Measurements from ENCODE around the gene SPATA13.

The SPATA13 gene

DNA sequence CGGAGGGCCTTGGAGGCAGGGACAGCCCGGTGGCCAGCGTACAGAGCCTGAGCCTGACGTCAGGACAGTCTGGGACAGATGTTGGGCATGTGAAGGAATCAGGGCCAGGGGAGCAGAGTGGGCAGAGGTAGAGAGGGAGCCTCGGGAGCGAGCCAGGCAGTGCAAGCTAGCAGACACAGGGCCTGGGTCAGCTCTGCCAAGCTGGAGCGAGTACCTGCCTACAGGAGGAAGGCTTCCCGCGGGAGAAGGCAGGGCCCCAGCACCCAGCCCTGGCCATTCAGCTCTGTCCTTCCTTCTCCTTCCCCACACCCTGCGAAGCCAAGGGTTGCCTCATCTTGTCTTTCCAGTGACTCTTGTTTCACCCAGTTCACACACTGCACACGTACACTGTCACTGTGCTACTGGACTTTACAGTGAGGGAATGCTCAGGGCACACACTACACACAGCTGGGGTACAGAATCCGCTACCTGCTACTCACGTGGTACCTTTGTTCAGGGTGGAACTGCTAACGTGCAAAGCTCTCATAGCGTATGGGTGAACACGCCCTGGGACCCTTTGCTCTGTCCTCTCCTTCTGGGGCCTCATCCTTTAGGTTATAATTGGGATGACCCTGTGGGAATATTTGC lies 139.1 kb downstream of the SPATA13 start (continued):
- no peak for TF ChIP-seq ZNF76 (tag by site-specific recombination; IDR thresholded peaks at IDR 0.05; ENCODE audit: borderline replicate concordance, low read depth)
- no peak for TF ChIP-seq GLI2 (tag by site-specific recombination; IDR thresholded peaks at IDR 0.05; ENCODE audit: borderline replicate concordance, low read depth)
- no peak for TF ChIP-seq ZNF791 (tag by site-specific recombination; IDR thresholded peaks at IDR 0.05)
- no peak for TF ChIP-seq ZNF629 (tag by site-specific recombination; IDR thresholded peaks at IDR 0.05)
- TF ChIP-seq SALL2 (tag by site-specific recombination; IDR thresholded peaks at IDR 0.05; ENCODE audit: borderline replicate concordance), result no peak
- TF ChIP-seq, protein P1, sequence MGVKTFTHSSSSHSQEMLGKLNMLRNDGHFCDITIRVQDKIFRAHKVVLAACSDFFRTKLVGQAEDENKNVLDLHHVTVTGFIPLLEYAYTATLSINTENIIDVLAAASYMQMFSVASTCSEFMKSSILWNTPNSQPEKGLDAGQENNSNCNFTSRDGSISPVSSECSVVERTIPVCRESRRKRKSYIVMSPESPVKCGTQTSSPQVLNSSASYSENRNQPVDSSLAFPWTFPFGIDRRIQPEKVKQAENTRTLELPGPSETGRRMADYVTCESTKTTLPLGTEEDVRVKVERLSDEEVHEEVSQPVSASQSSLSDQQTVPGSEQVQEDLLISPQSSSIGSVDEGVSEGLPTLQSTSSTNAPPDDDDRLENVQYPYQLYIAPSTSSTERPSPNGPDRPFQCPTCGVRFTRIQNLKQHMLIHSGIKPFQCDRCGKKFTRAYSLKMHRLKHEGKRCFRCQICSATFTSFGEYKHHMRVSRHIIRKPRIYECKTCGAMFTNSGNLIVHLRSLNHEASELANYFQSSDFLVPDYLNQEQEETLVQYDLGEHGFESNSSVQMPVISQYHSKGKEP (tag by site-specific recombination; IDR thresholded peaks at IDR 0.05), result no peak
- TF ChIP-seq, protein P2, sequence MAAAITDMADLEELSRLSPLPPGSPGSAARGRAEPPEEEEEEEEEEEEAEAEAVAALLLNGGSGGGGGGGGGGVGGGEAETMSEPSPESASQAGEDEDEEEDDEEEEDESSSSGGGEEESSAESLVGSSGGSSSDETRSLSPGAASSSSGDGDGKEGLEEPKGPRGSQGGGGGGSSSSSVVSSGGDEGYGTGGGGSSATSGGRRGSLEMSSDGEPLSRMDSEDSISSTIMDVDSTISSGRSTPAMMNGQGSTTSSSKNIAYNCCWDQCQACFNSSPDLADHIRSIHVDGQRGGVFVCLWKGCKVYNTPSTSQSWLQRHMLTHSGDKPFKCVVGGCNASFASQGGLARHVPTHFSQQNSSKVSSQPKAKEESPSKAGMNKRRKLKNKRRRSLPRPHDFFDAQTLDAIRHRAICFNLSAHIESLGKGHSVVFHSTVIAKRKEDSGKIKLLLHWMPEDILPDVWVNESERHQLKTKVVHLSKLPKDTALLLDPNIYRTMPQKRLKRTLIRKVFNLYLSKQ (tag by site-specific recombination; IDR thresholded peaks at IDR 0.05; ENCODE audit: borderline replicate concordance), result no peak
- no peak for TF ChIP-seq ZNF621 (tag by site-specific recombination; IDR thresholded peaks at IDR 0.05)

DNA sequence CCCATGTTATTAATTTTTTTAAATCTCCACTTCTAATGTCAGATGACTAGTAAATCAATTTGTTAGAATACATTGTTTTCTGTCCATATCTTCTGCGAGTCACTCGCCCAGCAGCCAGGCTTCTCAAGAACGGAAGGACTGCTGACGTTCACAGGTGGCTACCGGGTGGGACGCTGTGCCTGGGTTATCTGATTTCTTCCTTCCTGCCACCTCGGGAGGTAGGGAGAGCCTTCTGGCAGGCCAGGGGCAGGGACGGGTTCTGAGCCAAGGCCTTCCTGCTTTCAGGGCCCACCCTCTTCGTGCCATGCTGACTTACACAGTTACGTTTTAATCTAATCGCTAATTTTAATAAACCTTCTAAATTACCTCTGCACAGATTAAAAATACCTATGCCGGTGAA lies 140.9 kb downstream of the SPATA13 start:
- peaks cover 0 to 50% of the 10 kb centered on the region in 2 experiments; a peak in 1 of 3 replicates for H3K36me3 ChIP-seq (ENCODE audit: control insufficient read depth in 2 of 2, insufficient read depth in 1 of 2, low read length in 2 of 2)

DNA sequence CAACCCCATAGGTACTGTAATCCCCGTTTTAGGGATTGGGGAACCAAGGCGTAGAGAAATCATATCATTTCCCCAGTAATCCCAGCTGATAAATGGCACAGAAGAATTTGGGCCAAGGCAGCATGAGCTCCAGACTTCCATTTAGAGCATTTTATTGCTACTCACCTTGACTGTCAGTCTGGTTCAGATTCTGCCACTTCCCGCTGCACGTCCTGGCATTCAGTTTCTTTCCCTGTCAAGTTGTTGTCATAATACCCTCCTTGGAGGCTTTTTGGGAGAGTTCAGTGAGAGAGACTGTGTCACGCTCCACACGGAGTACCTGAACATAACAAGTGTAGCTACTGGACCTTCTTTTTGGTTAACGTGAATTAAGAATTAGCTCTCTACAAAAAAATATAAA lies 141.4 kb downstream of the SPATA13 start:
- CTCF ChIA-PET, result no interaction called here
- Histone ChIP-seq H3K36me3 (ENCODE audit: control insufficient read depth in 2 of 2, insufficient read depth in 1 of 2, low read length in 2 of 2) (peaks cover 0 to 49% of the 10 kb centered on the region in 2 experiments; a peak in 1 of 3 replicates), H3K27ac (ENCODE audit: extremely low read depth, low read depth, low read length) (no peak overlapping the region), H3K4me1 (ENCODE audit: control insufficient read depth, insufficient read depth, low read length) (no peaks in the 10 kb centered on the region), H3K9me3 (ENCODE audit: control insufficient read depth, insufficient read depth, low read depth, low read length) (no peaks in the 10 kb centered on the region), H3K4me3 (ENCODE audit: low read depth, low read length) (no peak overlapping the region)
- TF ChIP-seq ZNF10 (tag by site-specific recombination; IDR thresholded peaks at IDR 0.05) (no peak), SP3 (tag by site-specific recombination; IDR thresholded peaks at IDR 0.05) (no peak), ZNF404 (tag by site-specific recombination; IDR thresholded peaks at IDR 0.05) (no peak), ZNF792 (tag by site-specific recombination; IDR thresholded peaks at IDR 0.05) (no peak), ZNF121 (tag by site-specific recombination; IDR thresholded peaks at IDR 0.05) (no peak), ZNF529 (tag by site-specific recombination; IDR thresholded peaks at IDR 0.05; ENCODE audit: insufficient replicate concordance) (no peak), ZNF140 (tag by site-specific recombination; IDR thresholded peaks at IDR 0.05) (no peak), WT1 (tag by site-specific recombination; IDR thresholded peaks at IDR 0.05) (no peak)
- TF ChIP-seq, protein P3, sequence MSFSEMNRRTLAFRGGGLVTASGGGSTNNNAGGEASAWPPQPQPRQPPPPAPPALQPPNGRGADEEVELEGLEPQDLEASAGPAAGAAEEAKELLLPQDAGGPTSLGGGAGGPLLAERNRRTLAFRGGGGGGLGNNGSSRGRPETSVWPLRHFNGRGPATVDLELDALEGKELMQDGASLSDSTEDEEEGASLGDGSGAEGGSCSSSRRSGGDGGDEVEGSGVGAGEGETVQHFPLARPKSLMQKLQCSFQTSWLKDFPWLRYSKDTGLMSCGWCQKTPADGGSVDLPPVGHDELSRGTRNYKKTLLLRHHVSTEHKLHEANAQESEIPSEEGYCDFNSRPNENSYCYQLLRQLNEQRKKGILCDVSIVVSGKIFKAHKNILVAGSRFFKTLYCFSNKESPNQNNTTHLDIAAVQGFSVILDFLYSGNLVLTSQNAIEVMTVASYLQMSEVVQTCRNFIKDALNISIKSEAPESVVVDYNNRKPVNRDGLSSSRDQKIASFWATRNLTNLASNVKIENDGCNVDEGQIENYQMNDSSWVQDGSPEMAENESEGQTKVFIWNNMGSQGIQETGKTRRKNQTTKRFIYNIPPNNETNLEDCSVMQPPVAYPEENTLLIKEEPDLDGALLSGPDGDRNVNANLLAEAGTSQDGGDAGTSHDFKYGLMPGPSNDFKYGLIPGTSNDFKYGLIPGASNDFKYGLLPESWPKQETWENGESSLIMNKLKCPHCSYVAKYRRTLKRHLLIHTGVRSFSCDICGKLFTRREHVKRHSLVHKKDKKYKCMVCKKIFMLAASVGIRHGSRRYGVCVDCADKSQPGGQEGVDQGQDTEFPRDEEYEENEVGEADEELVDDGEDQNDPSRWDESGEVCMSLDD (tag by site-specific recombination; IDR thresholded peaks at IDR 0.05), result no peak
- POLR2A ChIA-PET, result no interaction called here

More for the DNA sequence above, 140.9 kb downstream of the SPATA13 start:
- ChIA-PET CTCF (no interaction called here), POLR2A (no interaction called here)
- no peak for TF ChIP-seq ZSCAN16 (tag by site-specific recombination; IDR thresholded peaks at IDR 0.05)
- TF ChIP-seq ZNF292 (tag by site-specific recombination; IDR thresholded peaks at IDR 0.05; ENCODE audit: borderline replicate concordance, low read depth), result no peak
- TF ChIP-seq HOXC10 (CRISPR knock-in tag; IDR thresholded peaks at IDR 0.05), result no peak
- no peak for TF ChIP-seq ZNF239 (tag by site-specific recombination; IDR thresholded peaks at IDR 0.05)
- no peak for TF ChIP-seq ZNF114 (tag by site-specific recombination; IDR thresholded peaks at IDR 0.05)
- TF ChIP-seq MEIS1 (CRISPR knock-in tag; IDR thresholded peaks at IDR 0.05; ENCODE audit: borderline replicate concordance), result no peak
- TF ChIP-seq, protein P4, sequence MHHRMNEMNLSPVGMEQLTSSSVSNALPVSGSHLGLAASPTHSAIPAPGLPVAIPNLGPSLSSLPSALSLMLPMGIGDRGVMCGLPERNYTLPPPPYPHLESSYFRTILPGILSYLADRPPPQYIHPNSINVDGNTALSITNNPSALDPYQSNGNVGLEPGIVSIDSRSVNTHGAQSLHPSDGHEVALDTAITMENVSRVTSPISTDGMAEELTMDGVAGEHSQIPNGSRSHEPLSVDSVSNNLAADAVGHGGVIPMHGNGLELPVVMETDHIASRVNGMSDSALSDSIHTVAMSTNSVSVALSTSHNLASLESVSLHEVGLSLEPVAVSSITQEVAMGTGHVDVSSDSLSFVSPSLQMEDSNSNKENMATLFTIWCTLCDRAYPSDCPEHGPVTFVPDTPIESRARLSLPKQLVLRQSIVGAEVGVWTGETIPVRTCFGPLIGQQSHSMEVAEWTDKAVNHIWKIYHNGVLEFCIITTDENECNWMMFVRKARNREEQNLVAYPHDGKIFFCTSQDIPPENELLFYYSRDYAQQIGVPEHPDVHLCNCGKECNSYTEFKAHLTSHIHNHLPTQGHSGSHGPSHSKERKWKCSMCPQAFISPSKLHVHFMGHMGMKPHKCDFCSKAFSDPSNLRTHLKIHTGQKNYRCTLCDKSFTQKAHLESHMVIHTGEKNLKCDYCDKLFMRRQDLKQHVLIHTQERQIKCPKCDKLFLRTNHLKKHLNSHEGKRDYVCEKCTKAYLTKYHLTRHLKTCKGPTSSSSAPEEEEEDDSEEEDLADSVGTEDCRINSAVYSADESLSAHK (tag by site-specific recombination; IDR thresholded peaks at IDR 0.05), result no peak
- no peak for TF ChIP-seq ZNF549 (tag by site-specific recombination; IDR thresholded peaks at IDR 0.05)
- no peak for TF ChIP-seq ZNF132 (tag by site-specific recombination; IDR thresholded peaks at IDR 0.05; ENCODE audit: borderline replicate concordance)
- no peak for TF ChIP-seq YY1 (tag by site-specific recombination; IDR thresholded peaks at IDR 0.05)
- no peak for TF ChIP-seq ZNF544 (tag by site-specific recombination; IDR thresholded peaks at IDR 0.05)
- no peak for TF ChIP-seq ZFP69B (tag by site-specific recombination; IDR thresholded peaks at IDR 0.05)
- Histone ChIP-seq H3K4me3 (ENCODE audit: low read depth, low read length) (no peak overlapping the region), H3K4me1 (ENCODE audit: control insufficient read depth, insufficient read depth, low read length) (no peaks in the 10 kb centered on the region), H3K9me3 (ENCODE audit: control insufficient read depth, insufficient read depth, low read depth, low read length) (no peaks in the 10 kb centered on the region), H3K27ac (ENCODE audit: extremely low read depth, low read depth, low read length) (no peak overlapping the region)

Data from HEK293 (cell line).